Gastroesophageal sphincter (tissue), 3 donors: Measurements from ENCODE around the gene ATF5.

ENCODE experiments used
- POLR2A ChIP-seq, 2 donors: fragments of 450-650 bp; IDR thresholded peaks; one replicate each; pipeline ENCODE4 v1.6.1; 2017; ENCODE audit warnings: antibody characterized with exemption in 2 of 2, mild to moderate bottlenecking in 2 of 2, moderate library complexity in 1 of 2
- POLR2AphosphoS5 ChIP-seq: sonication (generic); formaldehyde crosslinking; IDR thresholded peaks from one replicate; pipeline ENCODE4 v1.6.1; 2017; ENCODE audit warnings: antibody characterized with exemption
- TF ChIP-seq, protein P1 (sequence below), 4 experiments: fragments of 200-600 bp in 2 of 4; fragments of 450-650 bp in 2 of 4; sonication (generic) in 1 of 4; IDR thresholded peaks; one replicate each; pipeline ENCODE4 v1.5.1; 2017 to 2019; ENCODE audit warnings: antibody characterized with exemption in 4 of 4, mild to moderate bottlenecking in 2 of 4, moderate library complexity in 2 of 4

DNA sequence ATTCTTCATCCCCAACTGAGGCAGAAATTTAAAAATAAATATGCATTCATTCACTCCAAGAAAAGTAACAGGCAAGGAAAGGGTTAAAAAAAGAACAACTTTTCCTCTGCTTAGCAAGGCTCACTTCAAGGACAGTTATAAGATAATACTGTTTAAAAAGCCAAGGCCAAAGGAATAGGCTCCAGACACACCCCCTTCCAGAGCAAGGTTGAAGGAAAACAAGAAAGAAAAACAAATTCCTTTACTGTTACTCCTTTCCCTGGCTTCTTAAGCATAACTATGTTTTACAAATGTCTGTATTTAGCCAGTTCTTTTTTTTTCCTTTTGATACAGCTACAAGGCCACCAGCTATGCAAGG, 23.5 kb downstream of the ATF5 start:
- TF ChIP-seq, protein P1, sequence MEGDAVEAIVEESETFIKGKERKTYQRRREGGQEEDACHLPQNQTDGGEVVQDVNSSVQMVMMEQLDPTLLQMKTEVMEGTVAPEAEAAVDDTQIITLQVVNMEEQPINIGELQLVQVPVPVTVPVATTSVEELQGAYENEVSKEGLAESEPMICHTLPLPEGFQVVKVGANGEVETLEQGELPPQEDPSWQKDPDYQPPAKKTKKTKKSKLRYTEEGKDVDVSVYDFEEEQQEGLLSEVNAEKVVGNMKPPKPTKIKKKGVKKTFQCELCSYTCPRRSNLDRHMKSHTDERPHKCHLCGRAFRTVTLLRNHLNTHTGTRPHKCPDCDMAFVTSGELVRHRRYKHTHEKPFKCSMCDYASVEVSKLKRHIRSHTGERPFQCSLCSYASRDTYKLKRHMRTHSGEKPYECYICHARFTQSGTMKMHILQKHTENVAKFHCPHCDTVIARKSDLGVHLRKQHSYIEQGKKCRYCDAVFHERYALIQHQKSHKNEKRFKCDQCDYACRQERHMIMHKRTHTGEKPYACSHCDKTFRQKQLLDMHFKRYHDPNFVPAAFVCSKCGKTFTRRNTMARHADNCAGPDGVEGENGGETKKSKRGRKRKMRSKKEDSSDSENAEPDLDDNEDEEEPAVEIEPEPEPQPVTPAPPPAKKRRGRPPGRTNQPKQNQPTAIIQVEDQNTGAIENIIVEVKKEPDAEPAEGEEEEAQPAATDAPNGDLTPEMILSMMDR (IDR thresholded peaks at IDR 0.05), result no peak
- TF ChIP-seq POLR2A (IDR thresholded peaks at IDR 0.05), result no peak
- no peak for TF ChIP-seq POLR2AphosphoS5
